Embryonic facial prominence (tissue), 1 donor: ENCODE data around the gene ENG.
"Not testable (repeated sequence)": the region's sequence is repeated elsewhere in the genome, so short reads cannot be mapped to it uniquely, and the experiment has no call there.

Experiments used
- DNase-seq: peaks from one replicate; pipeline ENCODE4 v3.0.0-alpha.2; 2016; ENCODE audit errors: extremely low spot score

The ENG gene

GRCh38 chr9:127878652-127879390 is 24.4 kb upstream of the ENG start:
- no peak for DNase-seq

- no peak for DNase-seq
Observed at GRCh38 chr9:127878001-127878651, 23.7 kb upstream of the ENG start.

- DNase-seq: no peak
Observed at GRCh38 chr9:127877566-127877998, 23.1 kb upstream of the ENG start, which contains the start of gene AK1. TSS of gene AK1 (minus strand) at chr9:127877675. CDS start at chr9:127874617, 3,058 bp downstream.

- no peak for DNase-seq
Observed at GRCh38 chr9:127876764-127877562, 22.5 kb upstream of the ENG start.

- DNase-seq: no peak
Observed at GRCh38 chr9:127876026-127876763, 21.7 kb upstream of the ENG start.

GRCh38 chr9:127875306-127875966 is 21.0 kb upstream of the ENG start:
- DNase-seq: no peak

GRCh38 chr9:127874301-127875221 is 20.1 kb upstream of the ENG start:
- no peak for DNase-seq

GRCh38 chr9:127873886-127874285 is 19.4 kb upstream of the ENG start:
- no peak for DNase-seq

GRCh38 chr9:127873223-127873691 is 18.8 kb upstream of the ENG start:
- DNase-seq: no peak

- no peak for DNase-seq
Observed at GRCh38 chr9:127872369-127873222, 18.1 kb upstream of the ENG start.

- no peak for DNase-seq
Observed at GRCh38 chr9:127871531-127871930, 17.1 kb upstream of the ENG start.

- no peak for DNase-seq
Observed at GRCh38 chr9:127870887-127871286, 16.4 kb upstream of the ENG start.

- not testable (repeated sequence) for DNase-seq
Observed at GRCh38 chr9:127870153-127870491, 15.7 kb upstream of the ENG start.

- DNase-seq: no peak
Observed at GRCh38 chr9:127869310-127870152, 15.1 kb upstream of the ENG start.

GRCh38 chr9:127868278-127868902 is 13.9 kb upstream of the ENG start:
- DNase-seq: no peak

GRCh38 chr9:127867356-127868277 is 13.2 kb upstream of the ENG start:
- DNase-seq: no peak

GRCh38 chr9:127866535-127866934 is 12.1 kb upstream of the ENG start:
- no peak for DNase-seq
